Neural progenitor cell (in vitro differentiated cells): ENCODE results near the gene MTHFSD. TPM values are rescaled to one million over a fixed set of nuclear protein-coding genes. Genes with fewer than 3 reads are reported as not detected.

Experiments
- DNase-seq: peaks from one replicate; pipeline ENCODE4 v3.0.0-alpha.2; 2016; ENCODE audit warnings: low spot score
- H2AFZ ChIP-seq: fragments of 200-600 bp; sonication (generic); replicated peaks from 2 replicates; pipeline ENCODE4 v1.6.1; 2016; ENCODE audit warnings: antibody characterized with exemption
- H3F3A ChIP-seq: fragments of 200-600 bp; sonication (generic); 2 replicates; pipeline ENCODE4 v1.6.1; 2016; ENCODE audit warnings: antibody characterized with exemption, low read depth
- H3K27ac ChIP-seq: fragments of 200-600 bp; sonication (generic); 2 replicates; pipeline ENCODE4 v1.5.1; 2016; ENCODE audit warnings: mild to moderate bottlenecking
- H3K27me3 ChIP-seq: fragments of 200-600 bp; sonication (generic); 2 replicates; pipeline ENCODE4 v1.6.1; 2016; ENCODE audit warnings: mild to moderate bottlenecking, moderate library complexity
- H3K36me3 ChIP-seq: fragments of 200-600 bp; sonication (generic); 2 replicates; pipeline ENCODE4 v1.5.1; 2016
- H3K4me1 ChIP-seq: fragments of 200-600 bp; sonication (generic); 2 replicates; pipeline ENCODE4 v1.6.1; 2016; ENCODE audit warnings: mixed run types
- H3K4me2 ChIP-seq: fragments of 200-600 bp; sonication (generic); 2 replicates; pipeline ENCODE4 v1.6.1; 2016
- H3K4me3 ChIP-seq: fragments of 200-600 bp; sonication (generic); 2 replicates; pipeline ENCODE4 v1.5.1; 2016
- H3K79me2 ChIP-seq: fragments of 200-600 bp; sonication (generic); 2 replicates; pipeline ENCODE4 v1.6.1; 2016; ENCODE audit warnings: low read depth
- H3K9ac ChIP-seq: fragments of 200-600 bp; sonication (generic); 2 replicates; pipeline ENCODE4 v1.6.1; 2016
- H3K9me3 ChIP-seq: fragments of 200-600 bp; sonication (generic); 2 replicates; pipeline ENCODE4 v1.5.1; 2016; ENCODE audit warnings: low read depth
- H4K20me1 ChIP-seq: fragments of 200-600 bp; sonication (generic); 2 replicates; pipeline ENCODE4 v1.6.1; 2016; ENCODE audit warnings: low read depth
- H3K27ac Mint-ChIP-seq: 3 replicates; pipeline ENCODE4 v1.8.0; 2021; ENCODE audit warnings: mixed read lengths
- H3K27me3 Mint-ChIP-seq: 2 replicates; pipeline ENCODE4 v1.8.0; 2022; ENCODE audit warnings: low read depth, mild to moderate bottlenecking, inconsistent platforms, moderate library complexity, mixed read lengths; ENCODE audit not compliant: insufficient read depth
- H3K36me3 Mint-ChIP-seq: 3 replicates; pipeline ENCODE4 v1.8.0; 2021; ENCODE audit warnings: mixed read lengths
- H3K4me1 Mint-ChIP-seq: 3 replicates; pipeline ENCODE4 v1.8.0; 2021; ENCODE audit warnings: mixed read lengths
- H3K4me3 Mint-ChIP-seq: 3 replicates; pipeline ENCODE4 v1.8.0; 2021; ENCODE audit warnings: mild to moderate bottlenecking, moderate library complexity, mixed read lengths
- H3K9me3 Mint-ChIP-seq: 3 replicates; pipeline ENCODE4 v1.8.0; 2020; ENCODE audit warnings: mixed read lengths
- EZH2 ChIP-seq: fragments of 200-600 bp; sonication (generic); IDR thresholded peaks from 2 replicates; pipeline ENCODE4 v1.6.1; 2017; ENCODE audit warnings: antibody characterized with exemption, mild to moderate bottlenecking, moderate library complexity
- EZH2phosphoT487 ChIP-seq: fragments of 200-600 bp; sonication (generic); IDR thresholded peaks from 2 replicates; pipeline ENCODE4 v1.6.1; 2017; ENCODE audit warnings: antibody characterized with exemption
- total RNA-seq: library from RNA; depleted of rRNA; stranded (reverse); fragments of >200 nt; gene quantifications from 2 replicates; pipeline ENCODE4 v1.2.3, GENCODE V29; 2015; ENCODE audit warnings: low replicate concordance
- TF ChIP-seq, protein P1 (sequence below): fragments of 200-600 bp; sonication (generic); IDR thresholded peaks from 2 replicates; pipeline ENCODE4 v1.5.1; 2017; ENCODE audit warnings: antibody characterized with exemption, mild to moderate bottlenecking

Gene MTHFSD
- total RNA-seq, 1 donor from 2014 or later = 17.4 TPM

- H3K27ac Mint-ChIP-seq = no peak overlapping the region
Measured at GRCh38 chr16:86481607-86482006, 73.4 kb downstream of the MTHFSD start.

DNA sequence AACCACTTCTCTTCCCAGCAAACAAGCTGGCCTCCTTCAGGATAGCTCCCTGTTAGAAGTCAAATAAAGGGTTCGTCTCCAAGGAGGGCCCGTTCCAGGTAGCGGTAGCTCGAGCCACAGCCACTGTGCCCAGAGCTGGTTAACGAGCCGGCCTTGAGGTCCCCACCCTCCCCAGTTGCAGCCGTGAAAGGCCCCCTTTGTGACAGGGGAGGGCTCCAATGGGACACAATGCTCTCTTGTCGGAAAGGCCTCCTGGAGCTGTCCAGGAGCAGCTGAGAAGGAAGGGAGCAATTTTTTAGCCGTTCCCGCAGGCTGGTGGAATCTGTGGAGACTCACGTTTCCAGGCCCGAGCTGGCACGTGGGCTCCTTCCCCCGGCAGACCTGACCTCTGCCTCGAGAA lies 74.6 kb downstream of the MTHFSD start:
- Histone ChIP-seq H3K9ac (no peak overlapping the region), H3K27ac (no peak overlapping the region), H3K9me3 (no peaks in the 10 kb centered on the region), H3K27me3 (peaks cover 74% of the 10 kb centered on the region), H3K4me3 (no peak overlapping the region), H3K79me2 (no peaks in the 10 kb centered on the region), H2AFZ (no peak overlapping the region), H3K4me1 (peaks cover 6% of the 10 kb centered on the region), H3K4me2 (no peak overlapping the region), H4K20me1 (no peaks in the 10 kb centered on the region), H3F3A (peaks cover 10% of the 10 kb centered on the region), H3K36me3 (no peaks in the 10 kb centered on the region)
- H3K27me3 Mint-ChIP-seq = peaks cover 28% of the 10 kb centered on the region
- DNase-seq = no peak
- peaks cover 8% of the 10 kb centered on the region for H3K9me3 Mint-ChIP-seq
- no peak overlapping the region for H3K27ac Mint-ChIP-seq
- H3K36me3 Mint-ChIP-seq = no peaks in the 10 kb centered on the region
- TF ChIP-seq, protein P1, sequence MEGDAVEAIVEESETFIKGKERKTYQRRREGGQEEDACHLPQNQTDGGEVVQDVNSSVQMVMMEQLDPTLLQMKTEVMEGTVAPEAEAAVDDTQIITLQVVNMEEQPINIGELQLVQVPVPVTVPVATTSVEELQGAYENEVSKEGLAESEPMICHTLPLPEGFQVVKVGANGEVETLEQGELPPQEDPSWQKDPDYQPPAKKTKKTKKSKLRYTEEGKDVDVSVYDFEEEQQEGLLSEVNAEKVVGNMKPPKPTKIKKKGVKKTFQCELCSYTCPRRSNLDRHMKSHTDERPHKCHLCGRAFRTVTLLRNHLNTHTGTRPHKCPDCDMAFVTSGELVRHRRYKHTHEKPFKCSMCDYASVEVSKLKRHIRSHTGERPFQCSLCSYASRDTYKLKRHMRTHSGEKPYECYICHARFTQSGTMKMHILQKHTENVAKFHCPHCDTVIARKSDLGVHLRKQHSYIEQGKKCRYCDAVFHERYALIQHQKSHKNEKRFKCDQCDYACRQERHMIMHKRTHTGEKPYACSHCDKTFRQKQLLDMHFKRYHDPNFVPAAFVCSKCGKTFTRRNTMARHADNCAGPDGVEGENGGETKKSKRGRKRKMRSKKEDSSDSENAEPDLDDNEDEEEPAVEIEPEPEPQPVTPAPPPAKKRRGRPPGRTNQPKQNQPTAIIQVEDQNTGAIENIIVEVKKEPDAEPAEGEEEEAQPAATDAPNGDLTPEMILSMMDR = no peak
- TF ChIP-seq EZH2phosphoT487 = no peak
- no peak for TF ChIP-seq EZH2
- H3K4me1 Mint-ChIP-seq = no peaks in the 10 kb centered on the region
- no peak overlapping the region for H3K4me3 Mint-ChIP-seq

More at GRCh38 chr16:86481607-86482006, 73.4 kb downstream of the MTHFSD start:
- DNase-seq = no peak
- Histone ChIP-seq H3K36me3 (no peaks in the 10 kb centered on the region), H3K9me3 (no peaks in the 10 kb centered on the region), H3K27me3 (peaks cover 74% of the 10 kb centered on the region), H3K4me2 (no peak overlapping the region), H3K4me3 (no peak overlapping the region), H3K9ac (no peak overlapping the region), H3K27ac (no peak overlapping the region), H3K79me2 (no peaks in the 10 kb centered on the region), H3F3A (peaks cover 10% of the 10 kb centered on the region), H3K4me1 (peaks cover 6% of the 10 kb centered on the region), H2AFZ (no peak overlapping the region), H4K20me1 (no peaks in the 10 kb centered on the region)
- H3K9me3 Mint-ChIP-seq = peaks cover 11% of the 10 kb centered on the region
- TF ChIP-seq EZH2phosphoT487 (no peak), EZH2 (no peak)
- TF ChIP-seq, protein P1 = no peak
- no peaks in the 10 kb centered on the region for H3K36me3 Mint-ChIP-seq
- H3K27me3 Mint-ChIP-seq = peaks cover 35% of the 10 kb centered on the region
- no peak overlapping the region for H3K4me3 Mint-ChIP-seq
- no peaks in the 10 kb centered on the region for H3K4me1 Mint-ChIP-seq

Other genes starting within 250 kb of the MTHFSD start
- gene FOXF1, start 44.7 kb downstream of the MTHFSD start, total RNA-seq = not detected in 2 replicates
- not detected in 2 replicates for gene FOXC2, start 11.6 kb upstream of the MTHFSD start, total RNA-seq
- 0.07 and 0.31 TPM in 2 replicates for gene FOXL1, start 23.3 kb upstream of the MTHFSD start, total RNA-seq